Right atrium auricular region (tissue), 2 donors: ENCODE data around the gene SORL1. TPM values are rescaled to one million over a fixed set of nuclear protein-coding genes. Genes with fewer than 3 reads are reported as not detected.

ENCODE experiments used
- DNase-seq: peaks from one replicate; pipeline ENCODE4 v3.0.0-alpha.2; 2019; ENCODE audit warnings: low spot score
- H3K27ac ChIP-seq, 2 donors: fragments of 200-600 bp; sonication (generic); 1 replicate in 1 of 2; 2 replicates in 1 of 2; pipeline ENCODE4 v1.5.1; 2016 to 2019
- H3K27me3 ChIP-seq, 2 donors: fragments of 200-600 bp; sonication (generic); one replicate each; pipeline versions ENCODE4 v1.5.1 to v1.6.0; 2017 to 2019
- H3K36me3 ChIP-seq: fragments of 200-600 bp; sonication (generic); one replicate; pipeline ENCODE4 v1.5.1; 2016
- H3K4me1 ChIP-seq, 2 donors: fragments of 200-600 bp; sonication (generic); one replicate each; pipeline versions ENCODE4 v1.5.1 to v1.6.0; 2017 to 2019
- H3K4me3 ChIP-seq, 2 donors: fragments of 200-600 bp; sonication (generic); 1 replicate in 1 of 2; 2 replicates in 1 of 2; pipeline ENCODE4 v1.5.1; 2017 to 2019; ENCODE audit warnings: mild to moderate bottlenecking in 1 of 2, moderate library complexity in 1 of 2
- H3K9me3 ChIP-seq, 2 donors: fragments of 200-600 bp; sonication (generic); one replicate each; pipeline ENCODE4 v1.5.1; 2019
- CTCF ChIP-seq, 2 donors: fragments of 200-600 bp; sonication (generic); IDR thresholded peaks; one replicate each; pipeline ENCODE4 v1.5.1; 2019; ENCODE audit warnings: antibody characterized with exemption in 2 of 2
- total RNA-seq, 2 donors: library from RNA; depleted of rRNA; stranded (reverse); fragments of >200 nt; gene quantifications; one replicate each; pipeline ENCODE4 v1.1.0, GENCODE V29; 2016

SORL1 gene
- total RNA-seq, 2 donors from 2014 or later: 6.4 to 7.5 TPM

- DNase-seq: no peak
- TF ChIP-seq CTCF (IDR thresholded peaks at IDR 0.05): no peak
- Histone ChIP-seq H3K4me1 (peaks cover 0 to 16% of the 10 kb centered on the region in 2 donors), H3K36me3 (no peaks in the 10 kb centered on the region), H3K9me3 (no peaks in the 10 kb centered on the region), H3K27me3 (no peaks in the 10 kb centered on the region), H3K27ac (peak overlapping the region; percentile 53 to 56), H3K4me3 (no peak overlapping the region)
Measured at GRCh38 chr11:121671283-121672168, 219.4 kb downstream of the SORL1 start.

- Histone ChIP-seq H3K9me3 (no peaks in the 10 kb centered on the region), H3K4me3 (no peak overlapping the region), H3K27ac (peak overlapping the region in 1 of 2 donors; percentile 31), H3K4me1 (peaks cover 0 to 16% of the 10 kb centered on the region in 2 donors), H3K27me3 (no peaks in the 10 kb centered on the region), H3K36me3 (no peaks in the 10 kb centered on the region)
- DNase-seq: peak; percentile 70
- TF ChIP-seq CTCF (IDR thresholded peaks at IDR 0.05): no peak
Measured at GRCh38 chr11:121672630-121673487, 220.7 kb downstream of the SORL1 start.

- Histone ChIP-seq H3K4me3 (no peak overlapping the region), H3K9me3 (no peaks in the 10 kb centered on the region), H3K27me3 (no peaks in the 10 kb centered on the region), H3K27ac (no peak overlapping the region), H3K36me3 (no peaks in the 10 kb centered on the region), H3K4me1 (no peaks in the 10 kb centered on the region)
- DNase-seq: no peak
- no peak for TF ChIP-seq CTCF (IDR thresholded peaks at IDR 0.05)
Measured at GRCh38 chr11:121681550-121682268, 229.6 kb downstream of the SORL1 start.

Other genes starting within 250 kb of the SORL1 start
- 10 to 100 TPM; 21.6 to 22.1 TPM for gene SC5D, start 159.5 kb upstream of the SORL1 start, total RNA-seq